Tibial artery (tissue), 4 donors: Measurements from ENCODE around the gene KRTDAP.

Experiments
- DNase-seq, 2 donors: peaks; one replicate each; pipeline ENCODE4 v3.0.0-alpha.2; 2019
- H3K27ac ChIP-seq, 2 donors: fragments of 200-600 bp; sonication (generic) in 1 of 2; 1 replicate in 1 of 2; 2 replicates in 1 of 2; pipeline ENCODE4 v1.5.1; 2018 to 2019; ENCODE audit warnings: mild to moderate bottlenecking in 1 of 2
- H3K27me3 ChIP-seq, 2 donors: fragments of 200-600 bp; sonication (generic) in 1 of 2; one replicate each; pipeline versions ENCODE4 v1.5.1 to v1.6.0; 2016 to 2019
- H3K36me3 ChIP-seq, 3 donors: fragments of 200-600 bp; sonication (generic) in 2 of 3; one replicate each; pipeline ENCODE4 v1.5.1; 2016 to 2019; ENCODE audit warnings: mild to moderate bottlenecking in 2 of 3
- H3K4me1 ChIP-seq, 4 donors: fragments of 200-600 bp; sonication (generic) in 2 of 4; 1 replicate in 3 of 4; 2 replicates in 1 of 4; pipeline ENCODE4 v1.5.1; 2016 to 2019
- H3K4me3 ChIP-seq, 2 donors: fragments of 200-600 bp; sonication (generic) in 1 of 2; 1 replicate in 1 of 2; 2 replicates in 1 of 2; pipeline ENCODE4 v1.5.1; 2018 to 2019; ENCODE audit warnings: mild to moderate bottlenecking in 2 of 2
- H3K9me3 ChIP-seq, 3 donors: fragments of 200-600 bp; sonication (generic) in 1 of 3; one replicate each; pipeline ENCODE4 v1.5.1; 2016 to 2019
- intact Hi-C: fragments of 100-400 bp; cut with DNase I; formaldehyde crosslinking; loops from one replicate; pipeline ENCODE4 v1.15.0; 2023; ENCODE audit warnings: low total_unique reads
- TF ChIP-seq, protein P1 (sequence below), 2 experiments: fragments of 200-600 bp in 1 of 2; fragments of 450-650 bp in 1 of 2; IDR thresholded peaks; one replicate each; pipeline ENCODE4 v1.5.1; 2017 to 2019; ENCODE audit warnings: antibody characterized with exemption in 2 of 2, mild to moderate bottlenecking in 1 of 2, moderate library complexity in 1 of 2

Gene KRTDAP

GRCh38 chr19:35438096-35438495 is 52.2 kb downstream of the KRTDAP start:
- intact Hi-C loops = no loop called here
- Histone ChIP-seq H3K27me3 (peaks cover 0 to 32% of the 10 kb centered on the region in 2 donors), H3K27ac (no peak overlapping the region), H3K4me1 (no peaks in the 10 kb centered on the region), H3K36me3 (no peaks in the 10 kb centered on the region), H3K9me3 (no peaks in the 10 kb centered on the region), H3K4me3 (no peak overlapping the region)
- DNase-seq = no peak
- TF ChIP-seq, protein P1, sequence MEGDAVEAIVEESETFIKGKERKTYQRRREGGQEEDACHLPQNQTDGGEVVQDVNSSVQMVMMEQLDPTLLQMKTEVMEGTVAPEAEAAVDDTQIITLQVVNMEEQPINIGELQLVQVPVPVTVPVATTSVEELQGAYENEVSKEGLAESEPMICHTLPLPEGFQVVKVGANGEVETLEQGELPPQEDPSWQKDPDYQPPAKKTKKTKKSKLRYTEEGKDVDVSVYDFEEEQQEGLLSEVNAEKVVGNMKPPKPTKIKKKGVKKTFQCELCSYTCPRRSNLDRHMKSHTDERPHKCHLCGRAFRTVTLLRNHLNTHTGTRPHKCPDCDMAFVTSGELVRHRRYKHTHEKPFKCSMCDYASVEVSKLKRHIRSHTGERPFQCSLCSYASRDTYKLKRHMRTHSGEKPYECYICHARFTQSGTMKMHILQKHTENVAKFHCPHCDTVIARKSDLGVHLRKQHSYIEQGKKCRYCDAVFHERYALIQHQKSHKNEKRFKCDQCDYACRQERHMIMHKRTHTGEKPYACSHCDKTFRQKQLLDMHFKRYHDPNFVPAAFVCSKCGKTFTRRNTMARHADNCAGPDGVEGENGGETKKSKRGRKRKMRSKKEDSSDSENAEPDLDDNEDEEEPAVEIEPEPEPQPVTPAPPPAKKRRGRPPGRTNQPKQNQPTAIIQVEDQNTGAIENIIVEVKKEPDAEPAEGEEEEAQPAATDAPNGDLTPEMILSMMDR (IDR thresholded peaks at IDR 0.05) = no peak

GRCh38 chr19:35437406-35437951 is 52.8 kb downstream of the KRTDAP start:
- H3K36me3 ChIP-seq = no peaks in the 10 kb centered on the region
- no peaks in the 10 kb centered on the region for H3K9me3 ChIP-seq
- no peaks in the 10 kb centered on the region for H3K4me1 ChIP-seq
- H3K4me3 ChIP-seq = no peak overlapping the region
- intact Hi-C loops = no loop called here
- TF ChIP-seq, protein P1 (IDR thresholded peaks at IDR 0.05) = no peak
- H3K27ac ChIP-seq = no peak overlapping the region
- no peak for DNase-seq
- peaks cover 0 to 37% of the 10 kb centered on the region in 2 donors for H3K27me3 ChIP-seq
